H9 (cell line): ENCODE measurements around the gene MAP3K5. TPM values are rescaled to one million over a fixed set of nuclear protein-coding genes. Genes with fewer than 3 reads are reported as not detected.

Experiments used
- DNase-seq: peaks from one replicate; pipeline ENCODE4 v3.0.0-alpha.2; 2017
- H2AFZ ChIP-seq: one replicate; pipeline ENCODE4 v1.6.1; 2013; ENCODE audit warnings: mild to moderate bottlenecking, low read length, control low read depth, moderate library complexity
- H2AK5ac ChIP-seq: 2 replicates; pipeline ENCODE4 v1.6.1; 2013; ENCODE audit warnings: low read length, control low read depth, mixed read lengths; ENCODE audit not compliant: insufficient read length
- H2BK120ac ChIP-seq: one replicate; pipeline ENCODE4 v1.6.1; 2013; ENCODE audit warnings: low read depth, mild to moderate bottlenecking, low read length, control low read depth, inconsistent platforms; ENCODE audit not compliant: poor library complexity, severe bottlenecking
- H2BK12ac ChIP-seq: 2 replicates; pipeline ENCODE4 v1.6.1; 2013; ENCODE audit warnings: low read length, control low read depth, mixed read lengths, low read depth; ENCODE audit not compliant: insufficient read length
- H2BK15ac ChIP-seq: 2 replicates; pipeline ENCODE4 v1.6.1; 2013; ENCODE audit warnings: low read depth, low read length, control low read depth
- H2BK20ac ChIP-seq: one replicate; pipeline ENCODE4 v1.6.1; 2013; ENCODE audit warnings: low read depth, mild to moderate bottlenecking, low read length, control low read depth, inconsistent platforms; ENCODE audit not compliant: poor library complexity, severe bottlenecking
- H2BK5ac ChIP-seq: 2 replicates; pipeline ENCODE4 v1.6.1; 2013; ENCODE audit warnings: low read length, control low read depth, mixed read lengths; ENCODE audit not compliant: insufficient read length
- H3K14ac ChIP-seq: 2 replicates; pipeline ENCODE4 v1.6.1; 2013; ENCODE audit warnings: low read length, control low read depth; ENCODE audit not compliant: insufficient read depth
- H3K18ac ChIP-seq: 2 replicates; pipeline ENCODE4 v1.6.1; 2013; ENCODE audit warnings: low read depth, mild to moderate bottlenecking, mixed read lengths, low read length, control low read depth; ENCODE audit not compliant: insufficient read length
- H3K23ac ChIP-seq: 2 replicates; pipeline ENCODE4 v1.6.1; 2013; ENCODE audit warnings: low read length, control low read depth, mixed read lengths, low read depth; ENCODE audit not compliant: insufficient read length
- H3K23me2 ChIP-seq: 2 replicates; pipeline ENCODE4 v1.6.1; 2013; ENCODE audit warnings: low read depth, mild to moderate bottlenecking, mixed read lengths, low read length, control low read depth; ENCODE audit not compliant: insufficient read length, poor library complexity, severe bottlenecking
- H3K27ac ChIP-seq: 2 replicates; pipeline ENCODE4 v1.5.1; 2013; ENCODE audit warnings: low read length, control low read depth, mixed read lengths, low read depth; ENCODE audit not compliant: insufficient read length
- H3K27me3 ChIP-seq: 2 replicates; pipeline ENCODE4 v1.6.1; 2013; ENCODE audit warnings: low read length, control low read depth, inconsistent platforms; ENCODE audit not compliant: insufficient read depth
- H3K4ac ChIP-seq: 2 replicates; pipeline ENCODE4 v1.6.1; 2013; ENCODE audit warnings: low read depth, mild to moderate bottlenecking, control low read depth, inconsistent platforms, low read length, moderate library complexity
- H3K4me1 ChIP-seq: 2 replicates; pipeline ENCODE4 v1.6.1; 2013; ENCODE audit warnings: low read length, control low read depth, inconsistent platforms; ENCODE audit not compliant: insufficient read depth
- H3K4me2 ChIP-seq: 2 replicates; pipeline ENCODE4 v1.6.1; 2013; ENCODE audit warnings: low read length, control low read depth, mixed read lengths; ENCODE audit not compliant: insufficient read length, insufficient read depth
- H3K56ac ChIP-seq: 2 replicates; pipeline ENCODE4 v1.6.1; 2013; ENCODE audit warnings: low read depth, mild to moderate bottlenecking, mixed read lengths, low read length, control low read depth; ENCODE audit not compliant: insufficient read length
- H3K79me1 ChIP-seq: 2 replicates; pipeline ENCODE4 v1.6.1; 2013; ENCODE audit warnings: low read depth, mild to moderate bottlenecking, moderate library complexity, low read length, control low read depth, inconsistent platforms; ENCODE audit not compliant: insufficient read depth, poor library complexity, severe bottlenecking
- H3K79me2 ChIP-seq: 2 replicates; pipeline ENCODE4 v1.6.1; 2013; ENCODE audit warnings: low read length, control low read depth, inconsistent platforms; ENCODE audit not compliant: insufficient read depth
- H3K9ac ChIP-seq: 2 replicates; pipeline ENCODE4 v1.6.1; 2013; ENCODE audit warnings: low read length, control low read depth, mixed read lengths; ENCODE audit not compliant: insufficient read length; ENCODE audit errors: extremely low read depth
- H3K9me3 ChIP-seq: one replicate; pipeline ENCODE4 v1.6.1; 2013; ENCODE audit warnings: low read depth, low read length, inconsistent platforms; ENCODE audit not compliant: control insufficient read depth
- H3T11ph ChIP-seq: one replicate; pipeline ENCODE4 v1.6.1; 2013; ENCODE audit warnings: mild to moderate bottlenecking, low read length, control low read depth, inconsistent platforms
- H4K20me1 ChIP-seq: one replicate; pipeline ENCODE4 v1.6.1; 2013; ENCODE audit not compliant: control insufficient read depth, insufficient read length, insufficient read depth
- H4K5ac ChIP-seq: 2 replicates; pipeline ENCODE4 v1.6.1; 2013; ENCODE audit warnings: low read depth, mild to moderate bottlenecking, mixed read lengths, low read length, control low read depth; ENCODE audit not compliant: insufficient read length
- H4K8ac ChIP-seq: replicated peaks from 2 replicates; pipeline ENCODE4 v1.6.1; 2013; ENCODE audit warnings: low read length, control low read depth, mixed read lengths, low read depth; ENCODE audit not compliant: insufficient read length
- H4K91ac ChIP-seq: 2 replicates; pipeline ENCODE4 v1.6.1; 2013; ENCODE audit warnings: low read depth, mild to moderate bottlenecking, moderate library complexity, mixed read lengths, low read length, control low read depth; ENCODE audit not compliant: insufficient read length
- H3K27ac Mint-ChIP-seq, 3 experiments: 2 replicates in 2 of 3; 3 replicates in 1 of 3; pipeline ENCODE4 v1.8.0; 2020 to 2021; ENCODE audit warnings: mixed read lengths in 3 of 3, mild to moderate bottlenecking in 1 of 3, moderate library complexity in 1 of 3
- H3K27me3 Mint-ChIP-seq: 2 replicates; pipeline ENCODE4 v1.8.0; 2021; ENCODE audit warnings: low read depth, mild to moderate bottlenecking, moderate library complexity, mixed read lengths
- H3K36me3 Mint-ChIP-seq, 3 experiments: 2 replicates in 2 of 3; 3 replicates in 1 of 3; pipeline ENCODE4 v1.8.0; 2020 to 2021; ENCODE audit warnings: low read depth in 3 of 3, mixed read lengths in 3 of 3; ENCODE audit not compliant: insufficient read depth in 1 of 3
- H3K4me1 Mint-ChIP-seq, 2 experiments: 2 replicates each; pipeline ENCODE4 v1.8.0; 2020; ENCODE audit warnings: mixed read lengths in 2 of 2
- H3K4me3 Mint-ChIP-seq, 2 experiments: 2 replicates in 1 of 2; 3 replicates in 1 of 2; pipeline ENCODE4 v1.8.0; 2020 to 2021; ENCODE audit warnings: mild to moderate bottlenecking in 2 of 2, mixed read lengths in 2 of 2, moderate library complexity in 1 of 2
- H3K9me3 Mint-ChIP-seq, 2 experiments: 2 replicates in 1 of 2; 3 replicates in 1 of 2; pipeline ENCODE4 v1.8.0; 2020; ENCODE audit warnings: mild to moderate bottlenecking in 2 of 2, mixed read lengths in 2 of 2, moderate library complexity in 1 of 2
- WGBS: extraction: QIAGEN DNeasy Blood & Tissue Kit; methylation state at CpG from one replicate; pipeline ENCODE4 v1.1.7; 2013; ENCODE audit warnings: missing lambda C conversion rate, low lambda C conversion rate, mixed read lengths; ENCODE audit not compliant: insufficient read length; ENCODE audit errors: extremely low coverage; 5-methylcytosine and 5-hydroxymethylcytosine counted together
- total RNA-seq: library from RNA; stranded (reverse); gene quantifications from 2 replicates; pipeline ENCODE4 v1.2.1, GENCODE V29; 2021
- TF ChIP-seq, protein P1 (sequence below): fragments of 200-600 bp; sonication (generic); conservative IDR thresholded peaks from 3 replicates; pipeline ENCODE4 v1.8.0; 2021; ENCODE audit warnings: antibody characterized with exemption, mild to moderate bottlenecking

Gene MAP3K5
- total RNA-seq, 1 experiment from 2014 or later, result 1.6 TPM

DNA sequence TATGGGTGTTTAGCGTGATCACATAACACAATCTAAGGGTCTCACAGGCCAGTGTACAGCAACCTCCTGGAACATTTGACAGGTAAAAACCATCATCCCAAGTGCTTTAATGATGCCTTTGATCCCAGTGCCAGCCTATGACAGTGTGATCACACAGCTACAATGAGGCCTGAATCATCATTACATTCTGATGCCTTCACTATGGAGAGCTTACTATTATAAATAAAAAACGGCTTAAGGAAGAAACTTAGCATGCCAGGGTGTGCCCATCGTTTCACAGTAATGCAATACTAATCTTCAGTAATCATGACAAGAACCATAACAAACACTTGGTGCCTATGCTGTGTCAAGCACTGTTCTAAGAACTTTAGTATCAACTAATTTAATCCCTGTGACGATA is 253.4 kb downstream of the MAP3K5 start:
- H3K27ac Mint-ChIP-seq, result no peak overlapping the region
- H3K4me1 ChIP-seq, result peaks cover 6% of the 10 kb centered on the region; the same call in 1 of the 2 replicates
- no peak overlapping the region for H3K18ac ChIP-seq
- H3K27me3 ChIP-seq, result no peaks in the 10 kb centered on the region
- no peak overlapping the region for H3K4me2 ChIP-seq
- no peaks in the 10 kb centered on the region for H4K20me1 ChIP-seq
- no peak overlapping the region for H3K27ac ChIP-seq
- WGBS, result no CpG with 5 or more reads among the region's 4 CpGs
- TF ChIP-seq, protein P1, sequence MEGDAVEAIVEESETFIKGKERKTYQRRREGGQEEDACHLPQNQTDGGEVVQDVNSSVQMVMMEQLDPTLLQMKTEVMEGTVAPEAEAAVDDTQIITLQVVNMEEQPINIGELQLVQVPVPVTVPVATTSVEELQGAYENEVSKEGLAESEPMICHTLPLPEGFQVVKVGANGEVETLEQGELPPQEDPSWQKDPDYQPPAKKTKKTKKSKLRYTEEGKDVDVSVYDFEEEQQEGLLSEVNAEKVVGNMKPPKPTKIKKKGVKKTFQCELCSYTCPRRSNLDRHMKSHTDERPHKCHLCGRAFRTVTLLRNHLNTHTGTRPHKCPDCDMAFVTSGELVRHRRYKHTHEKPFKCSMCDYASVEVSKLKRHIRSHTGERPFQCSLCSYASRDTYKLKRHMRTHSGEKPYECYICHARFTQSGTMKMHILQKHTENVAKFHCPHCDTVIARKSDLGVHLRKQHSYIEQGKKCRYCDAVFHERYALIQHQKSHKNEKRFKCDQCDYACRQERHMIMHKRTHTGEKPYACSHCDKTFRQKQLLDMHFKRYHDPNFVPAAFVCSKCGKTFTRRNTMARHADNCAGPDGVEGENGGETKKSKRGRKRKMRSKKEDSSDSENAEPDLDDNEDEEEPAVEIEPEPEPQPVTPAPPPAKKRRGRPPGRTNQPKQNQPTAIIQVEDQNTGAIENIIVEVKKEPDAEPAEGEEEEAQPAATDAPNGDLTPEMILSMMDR, result no peak
- H3K23me2 ChIP-seq, result no peaks in the 10 kb centered on the region
- H2AK5ac ChIP-seq, result no peak overlapping the region
- H3K23ac ChIP-seq, result no peak overlapping the region
- H3K9me3 Mint-ChIP-seq, result 0 out of 5 replicates have a peak, but pooled peaks cover 0 to 3% of the 10 kb centered on the region in 2 experiments
- H2BK12ac ChIP-seq, result no peak overlapping the region
- peaks cover 12% of the 10 kb centered on the region; the same call in 1 of the 2 replicates for H3K79me2 ChIP-seq
- H3K4ac ChIP-seq, result no peak overlapping the region
- no peak overlapping the region for H2BK120ac ChIP-seq
- no peak overlapping the region for H2AFZ ChIP-seq
- no peak overlapping the region for H3K56ac ChIP-seq
- H2BK20ac ChIP-seq, result no peak overlapping the region
- peaks cover 18% of the 10 kb centered on the region for H3K79me1 ChIP-seq
- no peak overlapping the region for H2BK15ac ChIP-seq
- H3K9me3 ChIP-seq, result no peaks in the 10 kb centered on the region
- H3K14ac ChIP-seq, result no peak overlapping the region
- H3K9ac ChIP-seq, result no peak overlapping the region
- H3K36me3 Mint-ChIP-seq, result peaks cover 1 to 10% (median 7%) of the 10 kb centered on the region in 3 experiments; a peak in 6 of 7 replicates
- no peak overlapping the region for H4K91ac ChIP-seq
- no peak overlapping the region for H4K5ac ChIP-seq
- H3K4me3 Mint-ChIP-seq, result no peak overlapping the region
- peaks cover 49 to 50% of the 10 kb centered on the region in 2 experiments for H3K4me1 Mint-ChIP-seq
- no peak overlapping the region for H3T11ph ChIP-seq
- no peak for DNase-seq
- H4K8ac ChIP-seq, result no peak overlapping the region
- no peak overlapping the region for H2BK5ac ChIP-seq
- no peaks in the 10 kb centered on the region for H3K27me3 Mint-ChIP-seq
